Activated CD4-positive, alpha-beta T cell treated with anti-CD3 and anti-CD28 coated beads for 36 hours (primary cell): ENCODE data around the gene ARHGAP6. TPM values are rescaled to one million over a fixed set of nuclear protein-coding genes. Genes with fewer than 3 reads are reported as not detected.
"Not testable (repeated sequence)": the region's sequence is repeated elsewhere in the genome, so short reads cannot be mapped to it uniquely, and the experiment has no call there.

Source experiments
- ATAC-seq: fragments of 200-7000 bp; cut with Tn5 transposase; one replicate; pipeline ENCODE4 v1.10.0; 2021; ENCODE audit warnings: mild to moderate bottlenecking, moderate library complexity
- CTCF ChIA-PET: fragments of 350-600 bp; sonication (Branson Sonifier 250); formaldehyde crosslinking; loops from one replicate; lab custom pipeline; 2021; ENCODE audit warnings: antibody characterized with exemption; lab: Charles Lee
- POLR2A ChIA-PET: fragments of 350-600 bp; sonication (Branson Sonifier 250); formaldehyde crosslinking; loops from one replicate; lab custom pipeline; 2021; ENCODE audit warnings: antibody characterized with exemption, inconsistent platforms; lab: Charles Lee
- DNase-seq: peaks from one replicate; pipeline ENCODE4 v3.0.0-alpha.2; 2020
- H3K27ac Mint-ChIP-seq: one replicate; pipeline ENCODE4 v1.8.0; 2021; ENCODE audit warnings: mixed read lengths
- H3K27me3 Mint-ChIP-seq: one replicate; pipeline ENCODE4 v1.8.0; 2021; ENCODE audit warnings: mixed read lengths
- H3K36me3 Mint-ChIP-seq: one replicate; pipeline ENCODE4 v1.8.0; 2021; ENCODE audit warnings: low read depth, mixed read lengths
- H3K4me1 Mint-ChIP-seq: one replicate; pipeline ENCODE4 v1.8.0; 2021; ENCODE audit warnings: mixed read lengths
- H3K4me3 Mint-ChIP-seq: one replicate; pipeline ENCODE4 v1.8.0; 2021; ENCODE audit warnings: mild to moderate bottlenecking, moderate library complexity, mixed read lengths
- H3K9me3 Mint-ChIP-seq: one replicate; pipeline ENCODE4 v1.8.0; 2021; ENCODE audit warnings: low read depth, mixed read lengths
- intact Hi-C, 2 experiments: fragments of 100-400 bp; cut with DNase I in 1 of 2; cut with micrococcal nuclease in 1 of 2; formaldehyde crosslinking; loops; one replicate each; pipeline versions ENCODE4 v1.14.2 to v1.15.1; 2022 to 2024; cut with DNase I, micrococcal nuclease
- total RNA-seq, 2 experiments: library from RNA; stranded (reverse); gene quantifications; one replicate each; pipeline ENCODE4 v1.2.3, GENCODE V29; 2021

Gene ARHGAP6
- total RNA-seq, 2 experiments from 2014 or later, result not detected

DNA sequence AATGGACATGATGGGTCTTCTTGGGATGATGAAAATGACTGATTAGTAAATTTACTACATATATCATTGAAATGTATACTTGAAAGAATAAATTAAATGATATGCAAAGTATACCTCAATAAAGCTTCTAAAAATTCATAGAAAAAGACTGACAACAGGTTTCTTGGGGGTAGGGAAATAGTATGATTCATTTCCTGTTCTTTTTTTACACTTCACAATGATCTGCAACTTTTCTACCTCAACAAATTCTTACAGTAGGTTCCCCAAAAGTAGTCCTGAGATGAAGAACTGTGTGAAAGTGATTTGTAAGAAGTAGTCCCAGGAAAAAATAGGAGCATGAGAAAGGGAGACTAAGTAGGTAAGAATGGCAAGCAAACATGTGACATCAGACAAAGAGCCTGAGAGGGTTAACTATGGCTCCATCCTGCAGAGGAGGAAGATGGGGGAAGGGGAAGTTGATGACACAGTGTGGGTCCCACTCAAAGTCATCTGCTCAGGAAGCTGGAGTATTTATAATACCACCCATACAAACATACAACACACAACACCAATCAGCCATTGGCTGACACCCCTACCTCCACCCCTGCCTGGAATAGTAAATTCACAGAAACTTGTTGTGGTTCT, 73.9 kb downstream of the ARHGAP6 start:
- Mint-ChIP-seq H3K36me3 (no peaks in the 10 kb centered on the region), H3K4me3 (no peak overlapping the region), H3K4me1 (peaks cover 9% of the 10 kb centered on the region), H3K27ac (peak overlapping the region; percentile 44), H3K27me3 (peaks cover 5% of the 10 kb centered on the region), H3K9me3 (no peaks in the 10 kb centered on the region)
- intact Hi-C loops, result no loop called here
- DNase-seq (peak; percentile 7), ATAC-seq (peak; percentile 71)
- CTCF ChIA-PET, result no interaction called here
- POLR2A ChIA-PET, result interaction anchor here (0.7 kb wide), 1 partner anchor 35 kb away, joined by 5 read pairs; no protein-coding TSS in a partner anchor

DNA sequence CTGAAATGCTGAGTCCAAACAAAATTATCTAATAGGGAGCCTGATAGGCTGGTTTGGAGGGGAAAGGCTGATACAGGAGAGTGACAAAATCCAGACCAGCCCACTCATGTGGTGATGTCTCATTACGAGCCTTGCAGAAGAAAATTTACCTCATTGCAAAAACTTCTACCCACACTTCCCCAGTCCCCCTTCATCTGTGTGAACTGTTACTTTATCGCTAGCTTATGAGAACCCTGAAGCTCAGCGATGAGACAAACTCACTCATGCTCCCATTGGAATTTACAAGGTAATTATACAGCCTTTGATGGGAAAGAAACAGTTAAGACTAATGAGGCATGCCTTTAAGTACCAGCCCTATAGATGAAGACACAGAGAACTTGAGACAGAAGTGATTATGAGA, 76.1 kb downstream of the ARHGAP6 start:
- ATAC-seq (no peak), DNase-seq (no peak)
- CTCF ChIA-PET, result no interaction called here
- no peak overlapping the region for H3K27ac Mint-ChIP-seq
- POLR2A ChIA-PET, result no interaction called here
- intact Hi-C loops, result no loop called here
- no peak overlapping the region for H3K4me3 Mint-ChIP-seq
- H3K36me3 Mint-ChIP-seq, result no peaks in the 10 kb centered on the region
- no peaks in the 10 kb centered on the region for H3K9me3 Mint-ChIP-seq
- peaks cover 5% of the 10 kb centered on the region for H3K27me3 Mint-ChIP-seq
- H3K4me1 Mint-ChIP-seq, result peaks cover 9% of the 10 kb centered on the region

DNA sequence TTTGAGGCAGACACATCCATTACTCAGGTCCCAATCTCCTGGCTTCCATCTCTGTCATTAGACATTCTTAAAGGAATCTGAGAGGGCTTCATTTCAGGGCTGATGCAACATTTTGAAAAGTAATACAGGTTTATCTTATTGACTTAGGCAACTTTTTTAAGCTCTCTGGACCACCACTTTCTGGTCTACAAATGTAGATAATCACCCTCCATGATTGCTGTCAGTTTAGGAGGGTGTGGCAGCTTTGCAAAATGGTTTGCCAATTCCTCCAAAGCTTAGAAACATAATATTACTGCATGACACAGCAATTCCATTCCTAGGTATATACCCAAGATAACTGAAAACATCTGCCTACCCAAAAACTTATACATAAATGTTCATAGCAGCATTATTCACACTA, 77.6 kb downstream of the ARHGAP6 start:
- no peak for ATAC-seq
- H3K36me3 Mint-ChIP-seq, result no peaks in the 10 kb centered on the region
- H3K27ac Mint-ChIP-seq, result no peak overlapping the region

DNA sequence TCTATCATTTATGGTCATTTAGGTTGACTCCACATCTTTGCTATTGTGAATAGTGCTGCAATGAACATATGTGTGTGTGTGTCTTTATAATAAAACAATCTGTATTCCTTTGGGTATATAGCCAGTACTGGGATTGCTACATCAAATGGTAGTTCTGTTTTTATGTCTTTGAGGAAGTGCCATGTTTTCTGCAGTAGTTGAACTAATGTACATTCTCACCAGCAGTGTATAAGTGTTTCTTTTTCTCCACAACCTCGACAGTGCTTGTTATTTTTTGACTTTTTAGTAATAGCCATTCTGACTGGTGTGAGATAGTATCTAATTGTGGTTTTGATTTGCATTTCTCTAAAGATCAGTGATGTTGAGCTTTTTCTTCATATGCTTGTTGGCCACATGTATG, 80.5 kb downstream of the ARHGAP6 start:
- Mint-ChIP-seq H3K36me3 (no peaks in the 10 kb centered on the region), H3K4me1 (no peaks in the 10 kb centered on the region), H3K27me3 (peaks cover 5% of the 10 kb centered on the region), H3K4me3 (no peak overlapping the region), H3K9me3 (no peaks in the 10 kb centered on the region), H3K27ac (no peak overlapping the region)
- no peak for ATAC-seq
- POLR2A ChIA-PET, result no interaction called here
- intact Hi-C loops, result no loop called here
- CTCF ChIA-PET, result no interaction called here
- DNase-seq, result no peak

More for the DNA sequence above, 77.6 kb downstream of the ARHGAP6 start:
- ChIA-PET POLR2A (no interaction called here), CTCF (interaction anchor here (1.0 kb wide), 1 partner anchor 10 kb away, joined by 3 read pairs; no protein-coding TSS in a partner anchor)
- Mint-ChIP-seq H3K27me3 (peaks cover 5% of the 10 kb centered on the region), H3K4me1 (peaks cover 9% of the 10 kb centered on the region), H3K4me3 (no peak overlapping the region), H3K9me3 (no peaks in the 10 kb centered on the region)
- no peak for DNase-seq
- intact Hi-C loops, result no loop called here

DNA sequence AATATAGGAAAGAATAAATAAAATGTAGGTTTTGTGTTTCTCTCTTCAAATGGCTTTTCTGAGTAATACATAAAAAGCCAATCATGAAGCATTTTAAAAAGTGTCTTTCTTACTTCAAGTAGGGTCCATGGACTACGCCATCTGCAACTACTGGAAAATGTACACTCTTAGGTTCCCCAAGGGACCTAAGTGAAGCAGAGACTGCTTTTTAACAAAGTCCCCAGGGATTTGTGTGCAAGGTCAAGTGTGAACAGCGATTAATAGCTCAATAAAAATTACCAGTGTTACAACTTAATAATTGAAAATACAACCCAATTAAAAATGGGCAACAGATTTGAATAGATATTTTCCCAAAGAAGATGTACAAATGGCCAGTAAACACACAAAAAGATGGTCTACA, 84.9 kb downstream of the ARHGAP6 start:
- Mint-ChIP-seq H3K4me3 (no peak overlapping the region), H3K27ac (no peak overlapping the region), H3K36me3 (no peaks in the 10 kb centered on the region), H3K9me3 (no peaks in the 10 kb centered on the region), H3K4me1 (no peaks in the 10 kb centered on the region), H3K27me3 (peaks cover 2% of the 10 kb centered on the region)
- CTCF ChIA-PET, result no interaction called here
- DNase-seq, result no peak
- ATAC-seq, result no peak
- intact Hi-C loops, result no loop called here
- POLR2A ChIA-PET, result no interaction called here

DNA sequence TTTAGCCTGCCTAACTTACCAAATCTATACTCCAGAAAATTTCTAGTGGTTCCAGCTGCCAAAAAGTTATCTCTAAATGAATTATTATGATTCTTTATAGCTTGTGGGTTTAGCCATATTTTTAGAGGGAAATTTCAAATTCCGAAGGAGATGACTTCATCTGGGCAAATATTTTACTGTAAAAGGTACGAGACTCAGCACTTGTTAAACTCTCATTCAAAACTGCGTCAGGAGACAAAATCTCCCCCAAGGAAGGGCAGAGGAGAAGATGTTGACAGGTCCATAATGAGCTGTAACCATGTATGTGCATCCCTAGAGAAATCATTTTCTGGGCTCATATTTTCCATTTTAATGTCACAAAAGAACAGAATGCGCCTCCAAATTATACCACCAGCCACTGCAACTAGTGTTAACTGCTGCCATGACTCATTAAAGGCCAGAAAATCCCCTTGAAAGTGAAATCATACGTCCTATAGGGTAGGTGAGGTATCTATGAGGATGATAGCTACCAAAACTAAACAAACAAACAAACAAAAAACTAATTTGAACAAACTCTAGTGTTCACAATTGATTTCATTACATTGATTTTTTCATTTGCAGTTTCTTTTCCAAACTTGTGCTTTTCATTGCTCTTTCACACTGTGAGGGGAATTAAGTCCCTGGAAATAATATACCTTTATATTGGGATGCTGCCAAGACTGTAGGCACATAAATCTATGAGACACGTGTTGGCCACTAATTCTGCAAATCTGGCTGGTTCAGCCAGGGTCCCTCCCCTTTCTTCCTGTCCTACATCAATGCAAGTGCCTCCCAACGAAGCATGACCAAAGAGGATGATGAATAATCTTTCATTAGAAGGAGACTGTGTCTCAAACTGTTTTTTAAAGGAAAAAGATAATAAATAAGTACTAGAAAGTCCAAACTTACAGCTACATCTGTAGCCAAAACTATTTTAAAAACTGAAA, 85.8 kb downstream of the ARHGAP6 start:
- no peaks in the 10 kb centered on the region for H3K4me1 Mint-ChIP-seq
- no peaks in the 10 kb centered on the region for H3K9me3 Mint-ChIP-seq
- H3K27me3 Mint-ChIP-seq, result peaks cover 2% of the 10 kb centered on the region
- H3K4me3 Mint-ChIP-seq, result no peak overlapping the region
- H3K27ac Mint-ChIP-seq, result no peak overlapping the region
- intact Hi-C loops, result no loop called here
- ChIA-PET POLR2A (no interaction called here), CTCF (no interaction called here)
- ATAC-seq (no peak), DNase-seq (no peak)
- H3K36me3 Mint-ChIP-seq, result no peaks in the 10 kb centered on the region

DNA sequence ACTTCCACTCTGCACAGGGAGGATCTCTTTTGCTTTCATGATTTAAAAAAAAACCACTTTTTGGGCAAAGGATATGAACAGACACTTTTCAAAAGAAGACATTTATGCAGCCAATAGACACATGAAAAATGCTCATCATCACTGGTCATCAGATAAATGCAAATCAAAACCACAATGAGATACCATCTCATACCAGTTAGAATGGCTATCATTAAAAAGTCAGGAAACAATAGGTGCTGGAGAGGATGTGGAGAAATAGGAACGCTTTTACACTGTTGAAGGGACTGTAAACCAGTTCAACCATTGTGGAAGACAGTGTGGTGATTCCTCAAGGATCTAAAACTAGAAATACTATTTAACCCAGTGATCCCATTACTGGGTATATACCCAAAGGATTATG, 87.4 kb downstream of the ARHGAP6 start:
- intact Hi-C loops, ATAC-seq, POLR2A ChIA-PET, H3K27me3 Mint-ChIP-seq, H3K4me1 Mint-ChIP-seq, H3K9me3 Mint-ChIP-seq, CTCF ChIA-PET, DNase-seq, H3K27ac Mint-ChIP-seq, H3K36me3 Mint-ChIP-seq, H3K4me3 Mint-ChIP-seq: not testable (repeated sequence)

DNA sequence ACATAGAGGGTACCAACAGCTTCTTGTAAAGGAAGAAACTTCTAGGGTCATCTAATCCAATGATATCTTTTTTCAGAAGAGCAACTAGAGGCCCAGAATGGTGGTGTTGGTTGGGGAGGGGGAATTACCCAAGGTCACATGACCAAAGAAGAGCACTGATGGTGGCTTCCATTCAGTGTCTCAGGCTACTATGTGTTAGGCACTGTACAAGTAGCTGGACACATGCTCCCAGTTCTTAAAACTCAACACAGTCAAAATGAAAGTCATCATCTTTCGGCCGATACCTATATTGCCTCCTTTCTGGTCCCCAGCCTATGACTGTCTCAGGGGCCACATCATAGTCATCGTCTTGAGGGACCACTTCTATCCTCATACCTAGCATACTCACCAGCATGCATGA, 88.1 kb downstream of the ARHGAP6 start:
- DNase-seq (no peak), ATAC-seq (no peak)
- H3K27me3 Mint-ChIP-seq, result peaks cover 2% of the 10 kb centered on the region
- no peak overlapping the region for H3K4me3 Mint-ChIP-seq
- H3K9me3 Mint-ChIP-seq, result no peaks in the 10 kb centered on the region
- no peaks in the 10 kb centered on the region for H3K4me1 Mint-ChIP-seq
- H3K27ac Mint-ChIP-seq, result no peak overlapping the region
- intact Hi-C loops, result no loop called here
- H3K36me3 Mint-ChIP-seq, result no peaks in the 10 kb centered on the region
- CTCF ChIA-PET, result no interaction called here
- POLR2A ChIA-PET, result no interaction called here

DNA sequence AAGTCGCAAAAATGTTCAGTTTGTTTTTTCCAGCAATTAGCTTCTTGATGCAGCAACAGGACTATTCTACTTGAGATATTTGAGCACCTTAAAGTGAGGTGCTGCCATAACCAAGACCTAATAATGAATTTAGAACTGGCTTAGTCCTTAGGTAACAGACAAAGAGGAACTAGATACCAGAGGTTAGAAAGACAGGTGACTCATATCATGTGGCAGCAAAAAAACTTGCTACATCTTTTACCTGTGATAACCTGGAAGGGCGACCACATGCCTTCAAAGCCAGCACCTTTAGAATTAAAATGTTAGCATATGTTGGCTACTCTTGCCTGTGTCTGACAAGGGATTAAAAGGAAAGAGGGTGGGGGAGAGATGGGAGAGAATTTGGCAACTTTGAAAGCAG, 90.4 kb downstream of the ARHGAP6 start:
- DNase-seq (no peak), ATAC-seq (no peak)
- Mint-ChIP-seq H3K4me3 (no peak overlapping the region), H3K27me3 (peaks cover 2% of the 10 kb centered on the region), H3K4me1 (no peaks in the 10 kb centered on the region), H3K9me3 (no peaks in the 10 kb centered on the region), H3K36me3 (no peaks in the 10 kb centered on the region), H3K27ac (no peak overlapping the region)
- ChIA-PET POLR2A (no interaction called here), CTCF (no interaction called here)
- intact Hi-C loops, result no loop called here

DNA sequence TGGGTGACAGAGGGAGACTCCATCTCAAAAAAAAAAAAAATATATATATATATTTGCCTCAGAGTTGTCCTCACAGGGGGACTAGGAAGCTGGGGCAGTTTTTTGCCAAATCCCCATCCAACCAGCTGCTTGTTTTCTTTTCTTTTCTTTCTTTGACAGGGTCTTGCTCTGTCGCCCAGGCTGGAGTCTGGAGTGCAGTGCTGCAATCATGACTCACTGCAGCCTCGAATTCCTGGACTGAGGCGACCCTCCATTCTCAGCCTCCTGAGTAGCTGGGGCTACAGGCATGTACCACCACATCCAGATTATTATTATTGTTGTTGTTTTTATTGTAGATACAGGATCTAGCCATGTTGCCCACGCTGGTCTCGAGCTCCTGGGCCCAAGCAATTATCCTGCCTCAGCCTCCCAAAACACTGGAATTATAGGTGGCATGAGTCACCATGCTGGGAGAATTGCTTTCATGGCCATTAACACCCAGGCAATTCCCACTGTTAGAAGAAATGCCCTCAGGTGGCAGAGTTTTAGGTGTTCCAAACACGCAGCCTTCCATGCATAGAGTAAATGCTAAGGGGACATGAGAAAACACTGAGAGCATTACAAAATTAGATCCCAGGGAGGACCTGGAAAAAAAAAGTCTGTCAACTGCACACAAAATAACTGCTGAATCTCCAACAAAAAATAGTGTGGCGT, 98.0 kb downstream of the ARHGAP6 start:
- Mint-ChIP-seq H3K9me3 (no peaks in the 10 kb centered on the region), H3K4me3 (no peak overlapping the region), H3K36me3 (no peaks in the 10 kb centered on the region), H3K27me3 (peaks cover 1% of the 10 kb centered on the region), H3K4me1 (no peaks in the 10 kb centered on the region), H3K27ac (no peak overlapping the region)
- CTCF ChIA-PET, result interaction anchor here (0.6 kb wide), 2 partner anchors 110 to 190 kb away, joined by 3 read pairs; no protein-coding TSS in a partner anchor
- POLR2A ChIA-PET, result no interaction called here
- no peak for DNase-seq
- ATAC-seq, result no peak
- intact Hi-C loops, result no loop called here

DNA sequence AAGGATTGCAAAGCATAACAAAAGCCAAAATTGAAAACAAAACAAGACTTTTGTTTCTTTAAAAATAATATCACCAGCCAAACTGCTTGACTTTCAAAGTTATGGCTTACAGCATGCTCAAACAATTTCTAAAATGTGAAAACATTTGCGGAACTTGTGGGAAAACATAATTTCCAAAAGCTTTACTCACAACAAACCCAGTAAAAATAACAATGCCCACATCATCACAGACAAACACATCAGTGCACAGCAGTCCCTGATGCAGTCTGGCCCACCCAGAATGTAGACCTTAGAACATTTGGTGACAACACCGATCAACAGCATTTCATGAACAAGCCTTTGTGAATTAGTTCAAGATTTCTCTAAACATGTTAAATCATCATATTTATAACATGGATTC, 98.9 kb downstream of the ARHGAP6 start:
- POLR2A ChIA-PET, result no interaction called here
- peaks cover 1% of the 10 kb centered on the region for H3K27me3 Mint-ChIP-seq
- DNase-seq (no peak), ATAC-seq (no peak)
- CTCF ChIA-PET, result no interaction called here
- intact Hi-C loops, result no loop called here
- H3K9me3 Mint-ChIP-seq, result no peaks in the 10 kb centered on the region
- no peaks in the 10 kb centered on the region for H3K4me1 Mint-ChIP-seq
- no peak overlapping the region for H3K27ac Mint-ChIP-seq
- no peaks in the 10 kb centered on the region for H3K36me3 Mint-ChIP-seq
- H3K4me3 Mint-ChIP-seq, result no peak overlapping the region
